ENCODE measurements around the gene ARID5A. TPM values are rescaled to one million over a fixed set of nuclear protein-coding genes. Genes with fewer than 3 reads are reported as not detected.

The ARID5A gene
- total RNA-seq, 1 experiment from 2014 or later = 3.3 TPM

DNA sequence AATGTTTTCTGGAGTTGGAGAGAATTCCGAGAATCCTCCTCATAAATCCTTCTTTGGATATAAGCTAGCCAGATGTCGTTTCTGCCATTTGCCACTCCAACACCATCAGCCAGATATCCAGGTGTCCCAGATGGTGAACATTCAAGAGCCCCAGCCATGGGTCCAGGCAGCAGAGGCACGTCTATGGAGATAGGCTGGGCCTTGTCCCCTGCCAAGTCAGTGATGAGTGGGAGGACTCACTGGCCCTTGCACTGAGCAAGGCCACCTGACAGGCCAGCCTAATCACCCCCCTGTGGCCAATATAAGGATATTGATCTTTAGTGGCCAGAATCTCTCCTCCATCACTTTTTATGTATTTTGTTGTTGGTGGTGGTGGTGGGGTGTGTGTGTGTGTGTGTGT lies 28.0 kb downstream of the ARID5A start:
- CTCF ChIA-PET = no interaction called here
- no peak overlapping the region for H3K4me3 Mint-ChIP-seq (ENCODE audit: unreplicated experiment)
- intact Hi-C loops (cut with micrococcal nuclease; ENCODE audit: unreplicated experiment) = no loop called here
- no peak for DNase-seq
- H3K36me3 Mint-ChIP-seq (ENCODE audit: insufficient read depth, unreplicated experiment) = no peaks in the 10 kb centered on the region
- Histone ChIP-seq H3K4me1 (no peaks in the 10 kb centered on the region), H3K36me3 (ENCODE audit: control insufficient read depth, insufficient read depth, low read length) (no peaks in the 10 kb centered on the region), H3K4me3 (ENCODE audit: low read depth, low read length) (no peak overlapping the region), H3K9me3 (no peaks in the 10 kb centered on the region), H3K27me3 (replicated peaks; ENCODE audit: control insufficient read depth, insufficient read depth, low read length) (no peaks in the 10 kb centered on the region)
- TF ChIP-seq, protein P1, sequence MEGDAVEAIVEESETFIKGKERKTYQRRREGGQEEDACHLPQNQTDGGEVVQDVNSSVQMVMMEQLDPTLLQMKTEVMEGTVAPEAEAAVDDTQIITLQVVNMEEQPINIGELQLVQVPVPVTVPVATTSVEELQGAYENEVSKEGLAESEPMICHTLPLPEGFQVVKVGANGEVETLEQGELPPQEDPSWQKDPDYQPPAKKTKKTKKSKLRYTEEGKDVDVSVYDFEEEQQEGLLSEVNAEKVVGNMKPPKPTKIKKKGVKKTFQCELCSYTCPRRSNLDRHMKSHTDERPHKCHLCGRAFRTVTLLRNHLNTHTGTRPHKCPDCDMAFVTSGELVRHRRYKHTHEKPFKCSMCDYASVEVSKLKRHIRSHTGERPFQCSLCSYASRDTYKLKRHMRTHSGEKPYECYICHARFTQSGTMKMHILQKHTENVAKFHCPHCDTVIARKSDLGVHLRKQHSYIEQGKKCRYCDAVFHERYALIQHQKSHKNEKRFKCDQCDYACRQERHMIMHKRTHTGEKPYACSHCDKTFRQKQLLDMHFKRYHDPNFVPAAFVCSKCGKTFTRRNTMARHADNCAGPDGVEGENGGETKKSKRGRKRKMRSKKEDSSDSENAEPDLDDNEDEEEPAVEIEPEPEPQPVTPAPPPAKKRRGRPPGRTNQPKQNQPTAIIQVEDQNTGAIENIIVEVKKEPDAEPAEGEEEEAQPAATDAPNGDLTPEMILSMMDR (IDR thresholded peaks at IDR 0.05; ENCODE audit: insufficient read depth in 1 of 2, low read depth in 1 of 2, low read length in 1 of 2, severe bottlenecking in 1 of 2, unreplicated experiment in 1 of 2) = no peak
- no TSS peak for BruUV-seq (replicated peaks)
- H3K27ac Mint-ChIP-seq (ENCODE audit: unreplicated experiment) = no peak overlapping the region
- no peaks in the 10 kb centered on the region for H3K4me1 Mint-ChIP-seq (ENCODE audit: low read depth, unreplicated experiment)
- H3K9me3 Mint-ChIP-seq (ENCODE audit: unreplicated experiment) = no peaks in the 10 kb centered on the region
- POLR2A ChIA-PET = no interaction called here
- no peaks in the 10 kb centered on the region for H3K27me3 Mint-ChIP-seq (ENCODE audit: insufficient read depth, unreplicated experiment)

- Histone ChIP-seq H3K4me1 (no peaks in the 10 kb centered on the region), H3K27me3 (replicated peaks; ENCODE audit: control insufficient read depth, insufficient read depth, low read length) (no peaks in the 10 kb centered on the region), H3K36me3 (ENCODE audit: control insufficient read depth, insufficient read depth, low read length) (no peaks in the 10 kb centered on the region), H3K4me3 (ENCODE audit: low read depth, low read length) (no peak overlapping the region), H3K9me3 (no peaks in the 10 kb centered on the region)
- no peak overlapping the region for H3K4me3 Mint-ChIP-seq (ENCODE audit: unreplicated experiment)
- no peaks in the 10 kb centered on the region for H3K4me1 Mint-ChIP-seq (ENCODE audit: low read depth, unreplicated experiment)
- no peak for DNase-seq
- no peak overlapping the region for H3K27ac Mint-ChIP-seq (ENCODE audit: unreplicated experiment)
- TF ChIP-seq, protein P1 (IDR thresholded peaks at IDR 0.05; ENCODE audit: insufficient read depth in 1 of 2, low read depth in 1 of 2, low read length in 1 of 2, severe bottlenecking in 1 of 2, unreplicated experiment in 1 of 2) = no peak
- ChIA-PET CTCF (no interaction called here), POLR2A (no interaction called here)
- no peaks in the 10 kb centered on the region for H3K9me3 Mint-ChIP-seq (ENCODE audit: unreplicated experiment)
- intact Hi-C loops (cut with micrococcal nuclease; ENCODE audit: unreplicated experiment) = no loop called here
- no peaks in the 10 kb centered on the region for H3K36me3 Mint-ChIP-seq (ENCODE audit: insufficient read depth, unreplicated experiment)
- no peaks in the 10 kb centered on the region for H3K27me3 Mint-ChIP-seq (ENCODE audit: insufficient read depth, unreplicated experiment)
- BruUV-seq (replicated peaks) = no TSS peak
Observed at GRCh38 chr2:96565111-96565510, 28.6 kb downstream of the ARID5A start.

GRCh38 chr2:96568094-96568493 lies 31.5 kb downstream of the ARID5A start:
- Mint-ChIP-seq H3K27ac (ENCODE audit: unreplicated experiment) (no peak overlapping the region), H3K9me3 (ENCODE audit: unreplicated experiment) (no peaks in the 10 kb centered on the region), H3K27me3 (ENCODE audit: insufficient read depth, unreplicated experiment) (no peaks in the 10 kb centered on the region), H3K36me3 (ENCODE audit: insufficient read depth, unreplicated experiment) (no peaks in the 10 kb centered on the region), H3K4me1 (ENCODE audit: low read depth, unreplicated experiment) (no peaks in the 10 kb centered on the region), H3K4me3 (ENCODE audit: unreplicated experiment) (no peak overlapping the region)
- Histone ChIP-seq H3K4me3 (ENCODE audit: low read depth, low read length) (no peak overlapping the region), H3K36me3 (ENCODE audit: control insufficient read depth, insufficient read depth, low read length) (no peaks in the 10 kb centered on the region), H3K4me1 (no peaks in the 10 kb centered on the region), H3K9me3 (no peaks in the 10 kb centered on the region), H3K27me3 (replicated peaks; ENCODE audit: control insufficient read depth, insufficient read depth, low read length) (no peaks in the 10 kb centered on the region)
- ChIA-PET POLR2A (no interaction called here), CTCF (no interaction called here)
- TF ChIP-seq, protein P1 (IDR thresholded peaks at IDR 0.05; ENCODE audit: insufficient read depth in 1 of 2, low read depth in 1 of 2, low read length in 1 of 2, severe bottlenecking in 1 of 2, unreplicated experiment in 1 of 2) = no peak
- no TSS peak for BruUV-seq (replicated peaks)
- intact Hi-C loops (cut with micrococcal nuclease; ENCODE audit: unreplicated experiment) = no loop called here
- no peak for DNase-seq
